ENCODE results near the gene ADAM19.

Gene ADAM19

DNA sequence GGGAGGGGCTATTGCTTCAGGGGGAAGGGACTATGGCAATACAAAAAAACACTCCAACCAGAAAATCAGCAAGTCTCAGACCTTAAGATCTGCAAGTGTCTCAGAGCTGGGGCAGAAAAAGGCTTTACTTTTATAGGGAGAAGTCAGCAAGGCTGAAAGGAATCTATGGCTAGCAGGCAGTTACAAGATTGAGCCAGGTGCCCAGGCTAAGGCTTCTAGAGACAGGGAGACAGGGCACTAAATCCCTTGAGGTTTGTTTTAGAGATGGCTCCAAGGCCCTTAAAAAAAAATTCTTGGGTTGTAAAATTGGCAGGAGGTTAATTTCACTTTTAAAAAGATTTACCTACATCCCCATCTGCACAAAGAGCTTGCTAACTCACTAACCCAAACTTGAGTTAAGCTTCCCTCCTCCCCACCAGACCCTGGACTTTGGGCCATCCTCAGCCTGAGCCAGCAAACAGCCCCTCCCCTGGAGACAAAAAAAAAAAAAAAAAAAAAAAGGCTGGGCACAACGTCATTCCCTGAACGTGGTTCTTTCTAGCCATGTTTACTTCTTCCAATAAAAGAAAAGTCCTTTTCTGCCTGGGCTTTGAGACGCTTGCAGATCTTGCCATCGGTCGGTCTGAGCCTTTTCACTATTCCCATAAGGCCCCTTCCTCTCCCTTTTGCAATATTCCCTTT lies 97.6 kb downstream of the ADAM19 start:
- no peak overlapping the region for H3K27ac ChIP-seq
- H3K4me3 ChIP-seq = no peak overlapping the region

DNA sequence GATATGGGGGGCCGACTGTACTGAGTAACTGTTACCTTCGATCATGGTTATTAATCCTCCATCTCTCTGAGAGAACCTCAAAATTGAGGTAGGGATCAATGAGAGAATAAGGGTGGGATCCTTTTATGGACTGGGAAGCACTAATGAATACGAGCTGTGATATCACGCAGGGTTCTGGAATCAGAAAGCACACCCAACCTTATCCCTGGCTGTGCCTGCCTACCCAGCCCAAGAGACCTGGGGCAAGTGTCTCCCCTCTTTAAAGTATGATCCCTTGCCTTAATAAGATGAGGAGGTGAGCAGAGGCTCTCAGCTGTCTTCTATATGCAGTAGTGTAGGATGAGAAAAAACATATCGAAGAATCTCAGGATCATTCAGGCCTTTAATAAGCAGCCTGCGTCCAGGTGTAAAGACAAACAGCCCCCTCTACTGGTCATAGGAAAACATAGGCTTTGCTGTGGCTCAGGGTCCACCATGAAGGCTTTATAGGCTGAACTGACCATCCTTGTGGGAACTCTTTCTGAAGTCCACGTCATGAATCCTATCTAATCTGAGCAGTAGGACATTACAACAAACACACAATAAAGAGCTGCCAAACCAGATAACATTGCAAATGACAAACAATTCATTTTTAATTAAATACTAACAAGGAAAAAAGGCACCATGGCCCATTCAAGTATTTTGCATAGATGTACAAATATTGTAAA lies 98.7 kb downstream of the ADAM19 start:
- Histone ChIP-seq H3K27ac (no peak overlapping the region), H3K4me3 (no peak overlapping the region)

- Histone ChIP-seq H3K27ac (no peak overlapping the region), H3K4me3 (no peak overlapping the region)
These were observed 100.1 kb downstream of the ADAM19 start for GRCh38 chr5:157475432-157475831.

DNA sequence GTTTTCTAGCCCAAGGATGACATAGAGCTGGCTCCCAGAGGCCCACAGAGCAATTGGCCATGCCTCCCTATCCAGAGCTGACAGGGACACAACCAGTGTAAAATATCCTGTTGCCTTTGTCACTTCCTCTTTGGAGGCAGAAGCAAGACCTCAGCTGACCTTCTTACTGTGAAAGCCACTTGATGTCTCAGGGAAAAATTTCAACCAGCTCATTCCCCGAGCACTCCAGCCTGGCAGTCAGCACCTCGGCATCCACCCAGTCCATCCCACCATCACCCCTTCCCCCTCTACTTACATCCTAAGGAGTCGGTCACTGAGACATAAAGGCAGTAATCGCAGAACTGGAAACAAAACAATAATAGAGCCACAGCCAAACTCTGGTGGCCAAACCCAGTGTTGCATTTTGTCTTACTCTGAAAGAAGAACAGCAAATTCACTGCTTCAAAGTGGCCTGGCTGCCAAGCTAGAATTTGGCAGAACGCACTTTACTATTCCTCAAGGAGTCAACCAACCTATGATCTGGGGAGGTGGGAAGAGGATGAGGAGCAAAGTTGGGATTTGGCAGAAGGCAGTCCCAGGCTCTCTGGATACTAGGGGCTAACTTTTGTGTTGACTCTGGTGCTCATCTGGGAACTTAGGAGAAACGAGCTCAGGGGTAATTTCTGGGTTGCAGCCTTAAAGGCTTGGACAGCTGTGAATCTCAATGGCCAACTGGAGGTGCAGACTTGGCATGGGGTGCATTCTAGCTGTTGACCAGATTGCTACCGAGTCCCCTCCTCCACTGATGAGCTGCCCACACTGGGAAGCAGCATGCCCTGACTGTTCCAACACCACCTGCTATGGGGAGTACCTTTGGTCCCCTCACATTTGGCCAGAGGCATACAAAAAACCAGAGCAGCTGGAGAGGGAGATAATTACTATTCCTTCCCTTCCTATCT lies 101.9 kb downstream of the ADAM19 start:
- Histone ChIP-seq H3K4me3 (no peak overlapping the region), H3K27ac (no peak overlapping the region)

GRCh38 chr5:157471709-157472108 lies 103.9 kb downstream of the ADAM19 start:
- Histone ChIP-seq H3K27ac (no peak overlapping the region), H3K4me3 (no peak overlapping the region)

DNA sequence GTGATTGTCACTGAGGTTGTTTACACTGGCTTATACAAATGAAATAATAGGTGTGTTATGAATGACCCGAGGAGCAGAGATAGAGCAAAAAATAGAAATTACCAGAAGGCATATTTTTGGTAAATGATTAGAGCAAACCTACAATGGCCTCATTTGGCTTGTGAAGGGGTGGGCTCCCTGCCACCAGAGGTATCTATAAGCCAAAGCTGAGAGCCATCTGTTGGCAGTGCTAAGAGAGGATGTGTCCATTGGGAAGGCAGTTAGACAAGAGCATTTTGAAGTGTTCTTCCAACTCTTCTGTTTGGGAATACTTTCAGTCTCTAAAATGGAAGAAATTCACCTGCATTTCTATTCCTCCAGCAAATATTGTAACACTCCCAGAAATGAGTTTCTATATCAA lies 104.9 kb downstream of the ADAM19 start:
- Histone ChIP-seq H3K4me3 (no peak overlapping the region), H3K27ac (no peak overlapping the region)

- H3K4me3 ChIP-seq = no peak overlapping the region
- H3K27ac ChIP-seq = no peak overlapping the region
These were observed 105.9 kb downstream of the ADAM19 start for GRCh38 chr5:157469687-157470086.

DNA sequence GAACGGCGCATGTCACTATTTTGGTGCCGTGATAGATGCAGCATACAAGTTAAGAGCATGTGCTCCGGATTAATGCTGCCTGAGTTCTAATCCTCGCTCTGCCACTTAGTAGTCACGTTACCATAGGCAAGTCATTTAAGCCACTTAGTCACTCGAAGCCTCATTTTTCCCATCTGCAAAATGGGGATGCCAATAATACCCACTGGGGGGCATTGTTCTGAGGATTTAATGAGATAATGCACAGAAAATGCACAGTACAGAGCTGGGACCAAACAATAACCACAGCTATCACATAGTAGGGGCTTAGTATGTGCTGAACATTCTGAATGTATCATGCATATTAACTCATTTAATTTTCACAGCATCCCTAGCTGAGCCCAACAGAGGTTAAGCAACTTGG lies 106.5 kb downstream of the ADAM19 start:
- no peak overlapping the region for H3K4me3 ChIP-seq
- no peak overlapping the region for H3K27ac ChIP-seq

DNA sequence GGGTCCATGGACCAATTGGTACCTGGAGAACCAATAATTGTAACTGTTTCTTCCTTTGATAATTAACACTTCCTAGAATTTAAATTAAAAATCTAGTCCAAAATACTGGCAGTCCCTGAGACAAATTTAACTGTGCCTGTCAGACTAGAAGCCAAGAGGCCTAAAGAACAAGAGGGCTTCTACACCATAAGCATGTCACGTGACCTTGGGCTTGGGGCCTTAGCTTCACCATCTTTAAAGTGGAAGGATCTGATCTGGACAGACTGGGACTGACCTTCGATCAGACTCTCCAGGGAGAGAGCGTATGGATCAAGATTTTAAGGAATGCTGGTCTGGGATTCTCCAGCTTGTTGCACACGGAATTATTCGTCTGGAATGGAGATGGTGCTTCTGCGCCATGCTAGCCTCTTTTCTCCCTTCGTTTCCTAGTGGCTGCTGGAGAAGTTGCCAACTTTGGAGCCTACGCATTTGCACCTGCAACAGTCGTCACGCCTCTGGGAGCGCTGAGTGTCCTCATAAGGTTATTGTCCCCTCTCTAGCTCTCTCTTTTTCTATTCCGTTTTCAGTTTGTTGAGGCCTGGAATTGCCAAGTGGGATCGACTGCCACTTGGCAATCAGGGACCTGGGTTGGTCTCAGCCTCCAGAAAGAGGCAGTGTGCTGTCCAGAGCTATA lies 107.1 kb downstream of the ADAM19 start:
- Histone ChIP-seq H3K27ac (no peak overlapping the region), H3K4me3 (no peak overlapping the region)

DNA sequence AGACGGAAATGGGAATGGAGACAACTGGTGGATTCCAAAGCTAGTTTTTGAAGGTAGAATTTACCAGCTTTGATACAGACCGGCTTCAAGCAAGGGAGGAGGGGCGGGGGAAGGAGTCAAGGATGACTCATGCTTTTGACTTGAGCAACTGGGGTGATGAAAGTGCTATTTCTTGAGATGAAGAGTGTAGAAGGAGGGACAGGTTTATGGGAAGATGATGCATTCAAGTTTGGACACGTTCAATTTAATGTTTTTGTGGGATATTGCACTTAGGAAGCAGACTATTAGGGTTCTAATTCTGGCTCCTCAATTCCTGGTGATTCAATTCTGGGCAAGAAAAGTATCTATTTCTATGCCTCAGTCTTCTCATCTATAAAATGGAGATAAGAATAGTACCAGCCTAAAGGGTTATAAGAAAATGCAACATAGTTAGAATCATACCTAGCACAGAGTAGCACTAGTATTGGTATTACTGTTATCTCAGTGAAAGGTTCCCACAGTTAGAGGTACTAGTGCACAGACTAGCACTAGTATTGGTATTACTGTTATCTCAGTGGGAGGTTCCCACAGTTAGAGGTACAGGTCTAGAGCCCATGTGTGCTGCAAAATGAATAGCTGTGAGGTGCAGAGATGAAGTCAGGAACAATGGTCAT lies 110.9 kb downstream of the ADAM19 start:
- H3K27ac ChIP-seq = peak overlapping the region in 16 of 21 experiments; percentile 29 to 89 (median 66)
- no peak overlapping the region for H3K4me3 ChIP-seq

DNA sequence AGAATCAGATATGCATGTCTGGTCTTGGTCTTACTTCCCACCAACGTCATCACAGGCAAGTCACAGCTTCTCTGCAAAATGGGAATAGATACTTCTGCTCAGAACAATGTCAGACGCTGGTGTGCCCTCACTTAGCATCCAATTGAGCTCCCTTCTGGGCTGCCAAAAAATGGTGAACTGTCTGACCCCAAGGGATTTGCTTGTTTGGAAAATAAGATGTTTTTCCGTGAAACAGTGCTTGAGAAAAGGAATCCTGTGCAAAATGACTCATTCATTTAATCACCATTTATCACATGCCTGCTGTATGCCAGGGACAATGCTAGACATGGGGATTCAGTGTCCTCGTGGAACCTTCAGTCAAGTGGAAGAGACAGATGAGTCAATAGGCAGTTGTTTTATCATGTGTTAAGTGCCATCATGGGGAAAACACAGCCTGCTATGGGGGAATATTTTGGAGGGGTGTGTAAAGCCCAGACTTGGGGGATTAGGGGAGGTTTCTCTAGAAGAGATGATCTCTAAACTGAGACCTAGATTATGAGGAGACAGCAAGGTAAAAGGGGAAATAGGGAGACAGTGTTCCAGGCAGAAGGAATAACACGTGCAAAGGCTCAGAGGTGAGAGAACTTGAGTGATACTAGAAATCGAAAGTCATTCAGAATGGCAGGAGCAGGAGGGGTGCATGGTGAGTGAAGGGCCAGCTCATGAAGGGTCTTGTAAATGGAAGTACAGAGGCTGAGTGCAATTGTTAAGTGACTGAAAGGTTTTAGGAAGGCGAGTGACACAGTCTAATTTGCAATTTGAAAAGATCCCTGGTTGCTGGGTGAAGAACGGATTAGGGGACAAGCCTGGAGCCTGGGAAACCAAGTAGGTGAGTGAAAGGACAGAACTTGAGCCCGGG lies 111.7 kb downstream of the ADAM19 start:
- Histone ChIP-seq H3K27ac (peak overlapping the region in 20 of 21 experiments; percentile 0 to 89 (median 64)), H3K4me3 (no peak overlapping the region)

DNA sequence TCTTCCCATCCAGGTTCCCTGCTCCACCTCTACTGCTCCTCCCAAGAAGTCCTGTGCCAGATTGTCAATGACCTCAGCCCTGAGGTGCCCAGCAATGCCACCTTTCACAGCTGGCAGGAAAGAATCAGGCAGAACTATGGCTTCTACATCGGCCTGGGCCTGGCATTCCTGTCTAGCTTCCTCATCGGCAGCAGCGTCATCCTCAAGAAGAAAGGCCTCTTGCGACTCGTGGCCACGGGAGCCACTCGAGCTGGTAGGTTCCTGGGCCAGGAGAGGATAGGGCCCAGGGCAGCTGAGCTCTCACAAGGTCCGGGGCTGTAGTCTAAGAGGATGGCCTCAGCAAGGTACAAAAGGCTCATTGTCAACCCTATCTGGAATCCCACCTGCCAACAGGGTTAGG lies 112.5 kb downstream of the ADAM19 start:
- Histone ChIP-seq H3K4me3 (no peak overlapping the region), H3K27ac (peak overlapping the region in 18 of 21 experiments; percentile 14 to 89 (median 50))

GRCh38 chr5:157460921-157461792 lies 114.4 kb downstream of the ADAM19 start:
- Histone ChIP-seq H3K4me3 (peak overlapping the region; percentile 27 to 57 (median 49)), H3K27ac (peak overlapping the region; percentile 20 to 90 (median 81))

- H3K27ac ChIP-seq = peak within 1 kb of the TSS; percentile 20 to 90 (median 81)
These were observed 115.6 kb downstream of the ADAM19 start, which contains the start of gene NIPAL4 for GRCh38 chr5:157459715-157460599. NIPAL4 (plus strand) TSS chr5:157460213; CDS start chr5:157460321, 108 bp downstream.

DNA sequence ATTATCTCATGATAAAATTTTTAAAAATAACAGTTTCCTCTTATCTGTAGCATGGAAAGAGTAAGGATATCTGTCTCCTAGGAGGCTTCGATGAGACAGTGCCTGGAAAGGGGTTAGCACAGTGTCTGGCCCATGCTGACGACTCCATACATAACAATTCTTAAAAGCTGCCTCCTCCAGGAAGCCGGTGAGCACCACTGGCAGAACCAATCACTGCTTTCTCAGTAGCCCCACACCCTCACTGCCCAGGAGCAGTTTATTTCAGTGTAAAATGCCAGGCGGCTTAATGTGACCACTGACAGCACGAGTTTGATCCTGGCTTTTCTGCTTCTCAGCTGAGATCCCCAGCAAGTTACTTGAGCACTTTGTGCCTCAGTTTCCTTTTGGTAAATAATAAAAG lies 116.7 kb downstream of the ADAM19 start:
- H3K27ac ChIP-seq = no peak overlapping the region

More at GRCh38 chr5:157459715-157460599, 115.6 kb downstream of the ADAM19 start, which contains the start of gene NIPAL4:
- H3K4me3 ChIP-seq = peak within 1 kb of the TSS; percentile 27 to 57 (median 49)

GRCh38 chr5:157457391-157457790 lies 118.2 kb downstream of the ADAM19 start:
- H3K4me3 ChIP-seq = no peak overlapping the region
- H3K27ac ChIP-seq = no peak overlapping the region

More for the DNA sequence above, 116.7 kb downstream of the ADAM19 start:
- no peak overlapping the region for H3K4me3 ChIP-seq
